SH-SY5Y (cell line): Measurements from ENCODE around the gene MBP.

Experiments
- GATA2 ChIP-seq: IDR thresholded peaks from 2 replicates; pipeline ENCODE4 v1.6.1; 2011; ENCODE audit warnings: mild to moderate bottlenecking, low read depth, low read length
- GATA3 ChIP-seq: IDR thresholded peaks from 2 replicates; pipeline ENCODE4 v1.6.1; 2011; ENCODE audit warnings: low read depth, mild to moderate bottlenecking, low read length, moderate library complexity

The MBP gene

GRCh38 chr18:76988031-76988826 is 144.4 kb downstream of the MBP start:
- TF ChIP-seq GATA3 (no peak), GATA2 (no peak)

- TF ChIP-seq GATA2 (no peak), GATA3 (no peak)
These were observed 146.2 kb downstream of the MBP start for GRCh38 chr18:76986406-76986805.

GRCh38 chr18:76985951-76986236 is 146.7 kb downstream of the MBP start:
- TF ChIP-seq GATA2 (no peak), GATA3 (no peak)

GRCh38 chr18:76985156-76985950 is 147.2 kb downstream of the MBP start:
- TF ChIP-seq GATA2 (no peak), GATA3 (no peak)

- no peak for TF ChIP-seq GATA2
- TF ChIP-seq GATA3: no peak
These were observed 148.1 kb downstream of the MBP start for GRCh38 chr18:76984193-76985155.

GRCh38 chr18:76983613-76984051 is 149.0 kb downstream of the MBP start:
- TF ChIP-seq GATA3 (no peak), GATA2 (no peak)

- TF ChIP-seq GATA3 (no peak), GATA2 (no peak)
These were observed 149.6 kb downstream of the MBP start for GRCh38 chr18:76982841-76983583.

GRCh38 chr18:76982038-76982437 is 150.5 kb downstream of the MBP start:
- no peak for TF ChIP-seq GATA3

- TF ChIP-seq GATA2 (no peak), GATA3 (no peak)
These were observed 151.1 kb downstream of the MBP start for GRCh38 chr18:76981396-76981968.

GRCh38 chr18:76980663-76981395 is 151.8 kb downstream of the MBP start:
- TF ChIP-seq GATA3 (no peak), GATA2 (no peak)

GRCh38 chr18:76979906-76980305 is 152.7 kb downstream of the MBP start:
- TF ChIP-seq GATA2 (no peak), GATA3 (no peak)

- TF ChIP-seq GATA3 (no peak), GATA2 (no peak)
These were observed 153.4 kb downstream of the MBP start for GRCh38 chr18:76979111-76979751.

- TF ChIP-seq GATA3 (no peak), GATA2 (no peak)
These were observed 154.0 kb downstream of the MBP start for GRCh38 chr18:76978616-76979015.
